Measurements from ENCODE around the gene LDLRAP1.

DNA sequence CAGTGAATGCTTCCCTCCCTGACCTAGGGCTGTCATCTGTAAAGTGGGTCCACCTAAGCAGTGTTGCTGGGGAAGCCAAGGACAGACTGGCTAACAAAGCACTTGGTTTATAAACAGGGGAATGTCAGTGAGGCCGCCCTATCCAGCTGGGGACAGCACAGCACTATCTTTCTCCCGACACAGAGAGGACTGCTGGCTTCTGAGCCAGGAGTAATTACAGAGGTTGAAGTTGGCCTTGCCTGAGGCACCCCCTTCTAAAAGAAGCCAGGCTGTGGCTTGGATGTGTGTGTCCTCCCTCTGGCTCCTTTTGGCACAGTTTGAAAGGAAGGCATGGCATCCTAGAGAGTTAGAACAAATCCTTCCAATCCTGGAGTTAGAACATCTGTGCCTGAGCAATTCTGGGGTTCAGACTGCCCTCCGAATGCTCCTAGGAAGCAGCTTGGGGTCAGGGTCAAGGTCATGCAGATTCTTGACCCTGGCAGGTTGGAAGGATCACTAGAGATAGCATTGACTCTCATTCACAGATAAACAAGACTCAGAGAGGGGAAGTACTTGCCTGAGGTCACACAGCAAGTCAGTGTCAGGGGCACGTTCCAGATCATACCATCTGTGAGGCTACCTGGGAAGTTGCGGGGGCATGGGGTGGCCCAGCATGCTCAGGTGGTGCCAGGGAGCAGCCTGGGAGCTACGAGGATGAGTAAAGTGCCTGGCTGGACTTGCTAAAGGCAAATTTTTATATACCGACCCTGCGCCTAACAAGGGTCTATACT is 1.3 kb upstream of the LDLRAP1 start:
- TF ChIP-seq, protein P1, sequence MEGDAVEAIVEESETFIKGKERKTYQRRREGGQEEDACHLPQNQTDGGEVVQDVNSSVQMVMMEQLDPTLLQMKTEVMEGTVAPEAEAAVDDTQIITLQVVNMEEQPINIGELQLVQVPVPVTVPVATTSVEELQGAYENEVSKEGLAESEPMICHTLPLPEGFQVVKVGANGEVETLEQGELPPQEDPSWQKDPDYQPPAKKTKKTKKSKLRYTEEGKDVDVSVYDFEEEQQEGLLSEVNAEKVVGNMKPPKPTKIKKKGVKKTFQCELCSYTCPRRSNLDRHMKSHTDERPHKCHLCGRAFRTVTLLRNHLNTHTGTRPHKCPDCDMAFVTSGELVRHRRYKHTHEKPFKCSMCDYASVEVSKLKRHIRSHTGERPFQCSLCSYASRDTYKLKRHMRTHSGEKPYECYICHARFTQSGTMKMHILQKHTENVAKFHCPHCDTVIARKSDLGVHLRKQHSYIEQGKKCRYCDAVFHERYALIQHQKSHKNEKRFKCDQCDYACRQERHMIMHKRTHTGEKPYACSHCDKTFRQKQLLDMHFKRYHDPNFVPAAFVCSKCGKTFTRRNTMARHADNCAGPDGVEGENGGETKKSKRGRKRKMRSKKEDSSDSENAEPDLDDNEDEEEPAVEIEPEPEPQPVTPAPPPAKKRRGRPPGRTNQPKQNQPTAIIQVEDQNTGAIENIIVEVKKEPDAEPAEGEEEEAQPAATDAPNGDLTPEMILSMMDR (IDR thresholded peaks at IDR 0.05; ENCODE audit: low read depth, low read length, poor library complexity, severe bottlenecking), result no peak
- no peak for TF ChIP-seq EZH2phosphoT487 (IDR thresholded peaks at IDR 0.05; ENCODE audit: borderline replicate concordance, low read length)

Data from DOHH2 (cell line).